Measurements from ENCODE around the gene SMURF2.

Gene SMURF2

DNA sequence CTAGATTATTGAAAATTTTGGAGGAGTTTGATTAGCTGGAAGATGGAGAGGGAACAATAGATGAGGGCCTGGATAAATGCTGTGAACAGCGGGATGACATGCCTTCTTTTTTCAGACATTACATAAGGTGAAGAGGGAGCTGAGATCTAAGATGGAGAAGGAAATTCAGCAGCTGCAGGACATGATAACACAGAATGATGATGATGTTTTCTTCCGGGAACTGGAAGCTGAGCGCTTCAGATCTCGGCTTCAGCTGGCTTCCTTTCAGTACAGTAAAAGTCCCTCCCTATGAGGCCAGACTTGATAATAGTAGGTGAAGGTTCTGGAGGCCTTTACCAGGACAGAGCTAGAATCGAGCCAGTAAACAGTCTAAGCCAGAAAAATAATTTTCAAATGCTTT, 124.6 kb downstream of the SMURF2 start:
- no peak for DNase-seq (ENCODE audit: low read depth)

DNA sequence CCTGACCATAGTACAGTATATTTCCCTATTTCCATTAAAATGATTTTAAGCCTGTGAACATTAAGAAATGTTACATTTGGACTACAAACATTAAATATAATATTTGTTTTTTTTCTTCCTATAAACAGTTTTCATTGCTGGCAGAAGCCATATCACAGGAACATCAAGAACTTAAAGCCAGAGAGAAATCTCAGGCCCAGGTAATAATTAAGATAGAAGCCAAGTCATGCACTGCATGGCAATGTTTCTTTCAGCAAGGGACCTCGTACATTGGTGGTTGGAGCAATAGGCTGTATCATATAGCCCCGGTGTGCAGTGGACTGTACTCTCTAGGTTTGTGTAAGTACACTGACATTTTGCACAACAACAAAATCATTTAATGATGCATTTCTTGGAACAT, 125.2 kb downstream of the SMURF2 start:
- no peak for DNase-seq (ENCODE audit: low read depth)

DNA sequence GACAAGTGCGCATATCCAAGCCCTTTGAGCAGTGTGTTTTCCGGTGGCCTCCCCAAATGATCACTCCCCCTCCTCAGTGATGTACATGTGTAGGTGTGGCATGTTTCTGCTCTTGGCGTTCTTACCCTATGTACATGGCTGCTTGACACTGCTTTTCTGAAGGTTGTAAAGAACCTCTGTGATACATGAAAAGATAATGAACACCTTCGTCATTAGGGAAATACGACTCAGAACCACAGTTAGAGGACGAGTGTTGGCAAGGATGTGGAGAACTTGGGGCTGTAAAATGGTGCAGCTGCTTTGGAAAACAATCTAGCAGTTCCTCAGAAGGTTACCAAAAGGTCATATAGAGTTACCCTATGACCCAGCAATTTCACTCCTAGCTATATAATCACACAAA, 126.8 kb downstream of the SMURF2 start:
- DNase-seq (ENCODE audit: low read depth): no peak

DNA sequence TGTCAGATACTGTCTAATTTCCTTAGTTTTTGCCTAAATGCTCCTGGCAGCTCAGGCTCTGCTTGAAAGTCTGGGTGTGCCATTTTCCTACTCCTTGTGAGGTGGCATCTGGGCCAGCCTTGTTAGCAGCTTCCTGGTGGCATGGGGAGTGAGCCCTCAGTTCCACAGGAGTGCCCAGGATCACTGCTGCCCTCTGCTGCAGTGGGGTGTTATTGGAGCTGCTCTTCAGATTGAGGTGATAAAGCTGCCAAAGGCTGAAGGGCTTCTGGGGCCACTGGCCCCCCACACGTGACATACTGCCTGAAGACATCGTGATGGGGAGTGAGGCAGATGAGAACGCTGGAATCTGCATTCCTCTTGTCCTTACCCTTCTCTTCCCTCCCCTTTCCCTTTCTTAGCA, 127.9 kb downstream of the SMURF2 start:
- DNase-seq (ENCODE audit: low read depth): no peak

DNA sequence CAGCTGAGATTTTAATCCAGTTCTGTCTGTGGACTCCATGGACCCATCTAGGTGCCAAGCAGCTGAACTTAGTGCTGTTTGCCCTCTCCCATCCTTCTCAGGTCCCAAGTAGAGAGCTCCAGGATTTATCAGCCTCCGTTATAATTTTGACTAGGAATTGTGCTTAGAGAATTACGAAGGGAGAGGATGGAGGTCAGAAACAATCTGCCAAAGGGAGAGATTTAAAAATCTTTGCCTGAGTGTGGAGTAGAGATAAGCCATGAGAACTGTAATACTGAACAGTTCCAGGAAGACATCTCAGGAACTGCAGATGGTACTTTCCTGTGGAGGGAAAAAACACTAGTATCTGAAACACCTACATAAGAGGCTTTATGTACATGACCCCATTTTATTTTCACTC, 128.3 kb downstream of the SMURF2 start:
- DNase-seq (ENCODE audit: low read depth): no peak

DNA sequence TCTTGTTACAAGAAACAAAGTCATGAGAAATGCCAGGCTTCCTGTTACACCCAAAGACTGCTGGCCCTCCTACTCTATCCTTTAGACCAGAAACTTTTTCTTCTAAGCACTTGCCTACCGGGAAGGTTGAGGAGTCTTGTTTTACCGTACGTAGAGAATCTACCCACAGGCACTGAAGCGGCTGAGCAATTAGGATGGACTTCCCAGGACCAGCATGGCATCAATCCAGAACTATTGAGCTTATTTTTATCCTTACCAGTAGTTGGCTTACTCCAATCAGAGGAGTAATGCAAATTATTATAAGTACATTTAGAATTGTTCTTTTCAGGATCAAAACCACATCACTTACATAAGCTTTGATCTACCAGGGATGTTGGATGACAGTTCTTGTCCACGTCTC, 129.7 kb downstream of the SMURF2 start:
- DNase-seq (ENCODE audit: low read depth): no peak

DNA sequence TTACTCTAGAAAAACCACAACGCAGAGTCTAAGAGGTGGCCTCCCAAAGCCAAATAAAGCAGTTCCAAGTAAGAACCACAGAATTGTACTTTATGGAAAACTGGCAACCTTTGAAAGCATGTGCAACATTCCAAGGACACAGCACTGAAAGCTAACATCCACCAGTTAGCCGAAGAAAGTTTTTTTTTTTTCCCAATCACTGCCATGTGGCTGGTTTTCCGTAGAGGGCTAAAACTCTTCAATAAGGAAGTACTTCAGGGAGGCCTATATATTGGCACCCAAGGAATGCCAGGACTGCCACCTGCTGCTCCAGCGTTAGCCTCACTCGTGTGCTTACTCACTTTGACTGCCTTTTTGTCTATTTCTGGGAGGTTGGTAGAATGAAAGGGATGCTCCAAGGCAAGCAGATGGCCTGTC, 130.1 kb downstream of the SMURF2 start:
- no peak for DNase-seq (ENCODE audit: low read depth)

DNA sequence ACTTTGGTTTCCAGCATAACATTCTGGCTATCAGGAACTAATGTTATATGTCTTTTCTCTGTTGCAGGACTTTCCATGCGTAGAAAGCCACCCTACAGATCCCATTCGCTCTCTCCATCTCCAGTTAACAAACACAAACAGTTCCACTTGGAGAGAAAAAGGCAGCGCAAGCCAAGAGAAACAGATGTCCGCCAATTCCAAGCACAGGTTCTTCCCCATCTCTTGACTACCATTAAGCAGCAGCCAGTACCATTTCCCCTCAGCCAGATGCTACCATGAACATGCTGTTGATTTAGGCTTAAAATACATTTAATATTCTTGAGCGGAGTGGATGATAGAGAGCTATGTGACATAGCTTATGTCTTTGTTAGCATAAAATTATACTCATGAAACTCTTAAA, 132.9 kb downstream of the SMURF2 start:
- DNase-seq (ENCODE audit: low read depth): no peak

DNA sequence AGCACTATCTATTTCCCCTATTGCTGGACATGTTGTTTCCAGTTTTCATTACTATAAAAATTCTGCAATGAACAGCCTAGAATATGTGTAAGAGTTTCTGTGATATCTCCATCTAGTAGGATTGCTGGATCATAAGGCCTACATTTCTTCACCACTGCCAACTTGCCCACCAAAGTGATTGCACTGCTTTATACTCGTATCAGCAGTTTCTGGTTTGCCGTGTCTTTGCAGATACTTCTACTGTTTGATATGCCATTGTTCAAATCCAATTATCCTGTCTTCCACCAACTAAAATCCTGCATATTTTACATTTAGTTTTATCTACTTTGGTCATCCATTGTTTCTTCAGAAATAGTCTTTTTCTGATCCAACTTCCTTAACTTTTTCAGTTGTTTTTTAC, 134.2 kb downstream of the SMURF2 start:
- no peak for DNase-seq (ENCODE audit: low read depth)

DNA sequence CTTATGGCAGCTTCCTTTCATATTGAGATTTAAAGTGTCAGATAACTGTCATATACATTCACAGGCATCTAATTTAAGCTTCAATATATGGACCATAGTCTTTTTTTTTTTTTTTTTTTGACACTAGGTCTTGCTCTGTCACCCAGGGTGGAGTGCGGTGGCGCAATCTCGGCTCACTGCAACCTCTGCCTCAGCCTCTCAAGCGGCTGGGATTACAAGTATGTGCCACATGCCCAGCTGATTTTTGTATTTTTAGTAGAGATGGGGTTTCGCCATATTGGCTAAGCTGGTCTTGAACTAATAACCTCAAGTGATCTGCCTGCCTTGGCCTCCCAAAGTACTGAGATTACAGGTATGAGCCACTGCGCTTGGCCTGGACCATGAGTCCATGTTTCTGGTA, 141.7 kb downstream of the SMURF2 start:
- no peak for DNase-seq (ENCODE audit: low read depth)

DNA sequence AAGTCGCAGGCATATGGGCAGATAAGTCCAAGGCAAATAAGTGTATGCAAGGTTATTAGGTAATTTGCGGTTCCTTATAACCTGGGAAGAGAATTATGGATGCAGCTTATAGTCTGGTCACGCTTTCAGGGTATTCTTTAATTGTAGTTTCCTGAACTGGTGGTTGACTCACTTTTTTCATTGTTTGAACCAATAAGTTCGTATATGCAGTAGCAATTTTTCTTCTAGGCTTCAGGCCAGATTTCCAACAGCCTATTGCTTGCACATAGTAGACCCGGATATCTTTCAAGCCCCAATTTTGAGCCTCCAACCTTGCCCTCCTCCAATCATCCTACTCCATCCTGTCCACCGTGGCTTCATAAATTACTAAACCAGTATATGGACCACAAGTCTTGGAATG, 142.5 kb downstream of the SMURF2 start:
- no peak for DNase-seq (ENCODE audit: low read depth)

DNA sequence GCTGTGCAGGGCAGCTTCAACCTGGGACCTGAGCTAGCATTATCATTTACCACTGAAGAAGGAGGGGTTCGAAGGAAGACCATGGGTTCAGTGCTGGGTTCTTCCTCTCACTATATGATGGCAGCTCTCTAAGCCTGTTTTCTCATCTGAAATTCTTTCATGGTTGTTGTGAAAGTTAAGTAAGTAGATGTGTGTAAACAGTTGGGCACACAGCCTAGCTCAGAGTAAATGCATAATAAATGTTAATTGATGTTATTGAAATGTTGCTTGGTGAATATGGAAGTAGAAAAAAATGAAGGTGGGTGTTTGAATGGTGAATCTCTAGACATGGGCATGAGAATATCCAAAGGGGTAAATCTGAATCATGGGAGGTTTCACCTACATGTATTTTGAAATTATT, 146.3 kb downstream of the SMURF2 start:
- DNase-seq (ENCODE audit: low read depth): no peak

DNA sequence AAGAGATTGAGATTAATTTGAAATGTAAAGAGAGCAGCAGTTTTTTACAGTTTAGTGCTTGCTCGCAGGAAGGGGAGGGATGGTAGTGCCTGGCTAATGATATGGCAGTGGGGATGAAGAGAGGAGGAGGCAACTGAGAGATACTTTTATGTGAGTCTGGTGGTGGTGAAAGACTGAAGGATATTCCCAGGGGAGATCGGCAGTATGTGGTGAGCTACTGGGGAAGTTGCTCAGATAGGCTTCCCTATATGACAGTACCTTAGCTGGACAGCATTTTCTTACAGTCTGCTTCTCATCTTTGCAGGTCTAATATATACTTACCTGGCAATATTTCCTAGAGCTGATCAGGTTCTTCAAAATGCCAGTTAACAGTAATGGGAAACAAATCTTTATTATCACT, 146.7 kb downstream of the SMURF2 start:
- DNase-seq (ENCODE audit: low read depth): no peak

DNA sequence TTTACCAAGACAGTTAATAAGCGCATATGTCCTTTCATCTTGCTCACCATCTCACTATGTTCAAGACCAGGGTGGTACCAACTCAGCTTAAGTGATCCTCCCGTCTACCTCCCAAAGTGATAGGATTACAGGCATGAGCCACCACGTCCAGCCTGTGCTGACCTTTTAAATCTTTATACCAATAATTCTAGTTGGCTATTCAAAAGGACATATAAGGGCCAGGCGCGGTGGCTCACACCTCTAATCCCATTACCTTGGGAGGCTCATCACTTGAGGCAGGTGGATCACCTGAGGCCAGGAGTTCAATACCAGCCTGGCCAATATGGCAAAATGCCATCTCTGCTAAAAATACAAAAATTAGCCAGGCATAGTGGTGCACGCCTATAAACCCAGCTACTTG, 152.9 kb downstream of the SMURF2 start:
- DNase-seq (ENCODE audit: low read depth): no peak

DNA sequence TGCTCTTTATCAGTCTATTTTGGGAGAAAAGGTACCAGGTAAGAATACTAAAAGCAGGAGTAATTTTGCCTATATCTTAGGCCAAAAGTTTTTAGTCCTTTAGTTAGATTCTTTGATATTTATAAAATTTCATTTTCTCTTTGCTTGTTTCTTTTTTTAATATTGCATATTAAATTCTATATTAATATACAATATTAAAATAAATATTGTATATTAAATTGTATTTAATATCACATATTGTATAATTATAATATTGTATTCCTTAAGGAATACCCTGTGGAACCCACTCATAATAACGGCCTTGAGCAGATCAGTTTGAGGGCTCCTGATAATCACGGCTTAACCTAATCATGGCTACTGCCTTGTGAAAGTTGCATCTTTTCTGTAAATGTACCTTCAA, 153.4 kb downstream of the SMURF2 start:
- DNase-seq (ENCODE audit: low read depth): no peak

DNA sequence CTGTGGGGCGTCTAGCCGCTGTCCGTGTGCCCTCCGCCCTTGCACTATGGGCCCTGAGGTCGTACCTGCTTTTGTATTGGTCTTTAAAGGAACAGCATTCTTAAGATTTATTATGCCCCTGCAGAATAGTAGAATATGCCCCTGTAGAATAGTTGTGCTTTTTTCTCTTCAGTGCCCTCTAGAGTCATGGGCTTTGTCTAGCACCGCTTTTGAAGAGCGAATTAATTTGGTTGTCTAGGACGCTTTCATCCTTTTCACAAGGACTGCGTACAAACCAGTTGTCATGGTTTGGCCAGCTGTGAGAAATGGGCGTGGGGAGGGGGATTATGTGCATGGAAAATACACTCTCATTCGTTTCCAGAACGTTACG, 154.7 kb downstream of the SMURF2 start:
- no peak for DNase-seq (ENCODE audit: low read depth)

DNA sequence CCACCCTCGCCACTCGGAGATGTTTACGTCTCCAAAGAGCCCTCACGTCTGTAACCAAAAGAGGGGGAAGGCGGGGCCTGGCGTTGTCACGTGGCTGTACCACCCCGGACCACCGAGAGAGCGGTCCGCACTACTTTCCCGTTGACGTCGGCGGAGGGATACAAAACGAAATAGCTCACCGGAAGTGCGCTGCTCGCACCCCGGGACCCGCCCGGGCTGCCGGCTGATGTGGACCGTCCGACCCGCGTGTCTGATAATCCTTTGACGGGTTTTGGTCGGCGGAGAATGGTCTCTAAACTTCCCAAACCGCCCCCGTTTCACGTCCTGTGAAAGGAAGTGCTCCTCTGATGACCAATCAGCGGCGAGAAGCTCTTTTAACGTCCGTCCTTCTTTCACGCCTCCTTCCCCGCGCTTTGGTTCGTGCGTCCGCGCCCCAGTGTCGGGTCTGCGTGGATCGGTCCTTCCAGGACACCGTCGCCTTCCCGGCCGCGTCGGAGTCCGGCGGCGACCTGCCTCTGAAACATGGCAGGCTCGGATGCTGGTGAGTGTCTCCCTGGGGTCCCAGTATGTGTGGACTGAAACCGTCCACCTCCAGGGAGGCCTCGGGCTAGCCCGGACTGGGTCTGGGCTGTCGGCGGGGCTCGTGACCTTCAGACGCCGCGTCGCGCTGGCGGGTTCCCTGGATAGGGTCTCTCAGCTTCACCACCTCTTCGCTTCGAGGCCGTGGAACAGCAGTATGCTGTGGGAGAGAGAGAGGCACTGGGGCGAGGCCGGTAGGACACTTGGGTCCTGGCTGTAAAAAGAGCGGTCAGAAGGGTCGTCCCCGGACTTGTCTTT, 155.3 kb downstream of the SMURF2 start, which contains the start of gene CEP95:
Gene CEP95, plus strand, starts transcription at position 402 of the 837 bp plus-strand sequence. Its CDS starts 121 bp downstream, at position 523.
- DNase-seq (ENCODE audit: low read depth): peak; percentile 77

DNA sequence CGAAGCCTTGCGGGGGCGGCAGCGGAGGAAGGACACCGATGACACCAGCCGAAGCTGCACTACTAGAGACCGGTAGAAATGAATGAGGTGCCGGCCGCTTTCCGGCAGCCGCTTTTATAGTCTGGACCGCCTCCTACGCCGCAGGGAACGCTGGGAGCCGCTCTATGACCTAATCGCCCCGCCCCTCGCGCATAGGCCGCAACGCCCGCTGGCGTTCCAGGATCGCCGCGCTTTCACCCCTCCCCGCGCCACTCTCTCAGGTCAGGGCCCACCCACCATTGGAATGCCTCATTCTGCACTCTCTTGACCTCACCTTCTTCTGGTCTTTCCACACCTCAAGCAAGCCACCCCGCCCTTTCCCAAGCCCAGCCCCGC, 155.9 kb downstream of the SMURF2 start, which contains the start of gene DDX5:
Gene DDX5, minus strand, starts transcription at position 89 of the 375 bp plus-strand sequence. CDS start 170 bp downstream, outside the sequence.
- DNase-seq (ENCODE audit: low read depth): peak; percentile 96

DNA sequence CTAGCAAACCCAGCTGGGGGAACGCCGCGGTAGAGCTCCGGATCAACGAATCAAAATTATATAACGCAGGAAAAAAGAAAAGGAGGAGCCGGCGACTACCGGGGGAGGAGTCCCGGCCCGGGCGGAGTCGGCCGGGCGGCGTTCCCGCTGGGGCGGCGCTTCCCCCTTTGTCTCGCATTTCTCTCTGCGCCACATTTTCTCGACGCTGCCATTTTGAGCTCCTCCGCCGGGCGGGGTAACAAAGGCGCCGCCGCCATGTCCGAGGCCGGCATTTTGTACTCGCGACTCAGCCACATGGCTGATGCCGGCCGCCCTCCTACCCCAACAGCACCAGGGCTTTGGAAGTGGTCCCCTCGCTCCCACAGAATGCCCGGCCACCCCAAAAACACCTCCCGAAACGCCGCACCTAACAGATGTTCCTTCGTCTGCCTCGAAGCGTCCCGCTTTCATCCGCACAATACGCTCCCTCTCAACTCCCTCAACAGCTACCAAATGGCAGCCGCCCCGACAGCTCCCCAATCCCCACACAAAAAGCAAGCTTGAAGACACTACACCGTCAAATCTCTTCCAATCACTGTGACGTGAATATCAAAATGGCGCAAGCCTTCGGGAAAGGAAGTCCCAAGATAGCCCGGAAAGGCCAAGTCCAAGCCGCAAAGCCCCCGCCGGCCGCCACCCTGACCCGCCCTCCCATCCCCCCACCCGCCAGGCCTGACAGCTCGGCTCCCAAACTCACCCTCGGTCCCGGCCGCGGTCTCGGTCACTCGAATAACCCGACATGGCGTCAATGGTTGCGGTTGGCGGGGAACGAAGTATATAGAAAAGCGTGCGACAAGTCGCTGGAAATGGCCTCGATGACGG, 156.5 kb downstream of the SMURF2 start:
- DNase-seq (ENCODE audit: low read depth): peak; percentile 79

DNA sequence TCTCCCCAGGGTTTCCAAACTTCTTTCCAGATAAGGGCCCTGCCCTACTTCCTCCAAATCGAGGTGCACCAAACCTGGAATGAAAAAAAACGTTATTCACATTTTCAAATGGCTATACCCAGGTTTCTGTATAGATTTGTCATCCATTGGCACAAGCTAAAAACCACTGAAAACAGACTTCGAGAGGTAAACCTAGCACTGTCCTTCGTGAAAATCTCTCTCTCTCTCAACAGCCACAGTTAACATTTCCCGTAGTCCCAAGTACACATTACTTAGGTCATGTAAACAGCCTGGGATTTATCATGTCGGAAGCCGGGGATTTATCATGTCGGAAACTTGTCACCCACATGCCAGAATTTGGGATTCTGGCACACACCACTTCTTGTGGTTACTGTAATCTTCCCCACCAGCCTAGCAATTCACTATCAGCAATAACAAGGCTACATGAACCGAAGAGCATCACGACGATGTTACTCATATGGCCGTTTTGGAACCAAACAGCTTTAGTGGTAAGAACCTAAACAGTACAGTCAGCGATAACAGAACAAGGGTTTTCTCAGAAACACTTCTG, 157.3 kb downstream of the SMURF2 start:
- no peak for DNase-seq (ENCODE audit: low read depth)

DNA sequence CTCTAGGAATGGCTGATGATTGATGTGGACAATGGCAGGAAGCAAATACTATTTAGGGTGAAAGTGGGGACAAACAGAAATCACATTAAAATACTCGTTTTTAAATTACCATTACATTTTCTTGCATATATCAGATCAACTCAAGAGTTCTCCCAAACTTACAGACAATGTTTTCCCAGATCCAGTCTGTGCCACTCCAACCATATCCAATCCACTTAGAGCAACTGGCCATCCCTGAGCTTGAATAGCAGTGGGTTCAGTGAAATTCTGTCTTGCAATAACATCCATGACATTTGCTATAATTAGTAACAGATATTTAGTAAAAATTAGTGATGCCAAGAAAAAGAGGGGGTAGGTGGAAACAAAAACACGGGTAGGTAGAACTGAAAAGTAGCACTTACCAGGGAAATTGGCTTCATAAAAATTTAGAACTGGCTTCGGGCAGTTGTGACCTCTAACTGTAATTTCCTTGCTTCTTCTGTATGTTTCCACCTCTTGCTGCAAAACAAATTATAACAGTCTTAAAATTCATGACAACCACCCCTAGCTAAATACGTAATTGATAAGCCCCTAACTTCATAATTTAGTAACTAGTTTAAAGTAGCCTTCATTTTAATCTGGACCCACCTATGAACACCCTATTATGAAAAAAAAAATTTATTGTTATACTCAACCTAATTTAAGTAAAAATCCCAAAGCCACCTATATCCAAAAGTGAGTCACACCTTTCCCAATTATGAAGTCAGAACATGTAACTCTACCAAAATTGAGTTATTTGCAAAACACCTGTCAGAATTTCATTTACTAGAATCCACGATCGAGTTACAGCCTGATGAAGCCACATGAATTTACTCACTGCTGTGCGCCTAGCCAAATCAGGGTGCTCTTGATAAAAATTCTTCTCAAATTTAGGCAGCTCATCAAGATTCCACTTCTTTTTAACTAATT, 158.0 kb downstream of the SMURF2 start:
- no peak for DNase-seq (ENCODE audit: low read depth)

DNA sequence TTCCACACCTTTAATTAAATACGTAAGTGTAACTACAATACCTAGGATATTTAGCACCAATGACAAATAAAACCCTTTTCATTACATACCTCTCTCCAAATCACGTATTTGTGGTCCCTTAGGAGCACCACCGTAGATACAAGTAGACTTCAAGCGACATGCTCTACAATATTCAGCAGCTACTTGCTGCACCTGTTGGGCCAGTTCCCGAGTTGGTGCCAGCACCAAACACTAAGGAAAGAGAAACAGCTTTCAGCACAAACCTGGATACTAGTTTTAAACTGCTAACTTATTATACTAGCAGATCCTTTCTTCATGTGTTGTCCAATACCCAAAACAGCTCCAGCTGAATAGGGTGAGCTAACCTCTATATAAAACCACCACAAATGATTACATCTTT, 158.8 kb downstream of the SMURF2 start:
- DNase-seq (ENCODE audit: low read depth): no peak
